ENCODE results near the gene CD163.
A peak's percentile ranks its signal among the peaks of the same experiment; 100 is the strongest.

CD163 gene

GRCh38 chr12:7472060-7472459 lies 31.5 kb downstream of the CD163 start:
- Histone ChIP-seq H3K4me3 (replicated peaks; ENCODE audit: insufficient read depth, low read length) (no peak overlapping the region), H3K27ac (replicated peaks) (no peak overlapping the region), H3K27me3 (ENCODE audit: insufficient read depth, poor library complexity, severe bottlenecking) (no peaks in the 10 kb centered on the region)
- DNase-seq (ENCODE audit: low read depth in 1 of 2, low spot score in 1 of 2) = no peak
- TF ChIP-seq POLR2AphosphoS5 (IDR thresholded peaks at IDR 0.05; ENCODE audit: low read depth) (no peak), REST (IDR thresholded peaks at IDR 0.05; ENCODE audit: insufficient replicate concordance, low read depth) (no peak), SPI1 (IDR thresholded peaks at IDR 0.05; ENCODE audit: borderline replicate concordance, low read depth) (no peak), GABPA (IDR thresholded peaks at IDR 0.05; ENCODE audit: low read depth) (no peak), CTCF (IDR thresholded peaks at IDR 0.05; ENCODE audit: insufficient read depth, low read length) (no peak)

- peak in 1 of 2 experiments; percentile 51 for DNase-seq (ENCODE audit: low read depth in 1 of 2, low spot score in 1 of 2)
- TF ChIP-seq CTCF (IDR thresholded peaks at IDR 0.05; ENCODE audit: insufficient read depth, low read length) (peak; percentile 79), SPI1 (IDR thresholded peaks at IDR 0.05; ENCODE audit: borderline replicate concordance, low read depth) (no peak)
- Histone ChIP-seq H3K4me3 (replicated peaks; ENCODE audit: insufficient read depth, low read length) (no peak overlapping the region), H3K27me3 (ENCODE audit: insufficient read depth, poor library complexity, severe bottlenecking) (no peaks in the 10 kb centered on the region), H3K27ac (replicated peaks) (no peak overlapping the region)
Observed at GRCh38 chr12:7460375-7461259, 43.0 kb downstream of the CD163 start.

GRCh38 chr12:7459973-7460372 lies 43.6 kb downstream of the CD163 start:
- H3K4me3 ChIP-seq (replicated peaks; ENCODE audit: insufficient read depth, low read length) = no peak overlapping the region
- no peak for DNase-seq (ENCODE audit: low read depth in 1 of 2, low spot score in 1 of 2)
- H3K27me3 ChIP-seq (ENCODE audit: insufficient read depth, poor library complexity, severe bottlenecking) = no peaks in the 10 kb centered on the region
- H3K27ac ChIP-seq (replicated peaks) = no peak overlapping the region
- no peak for TF ChIP-seq REST (IDR thresholded peaks at IDR 0.05; ENCODE audit: insufficient replicate concordance, low read depth)
- no peak for TF ChIP-seq GABPA (IDR thresholded peaks at IDR 0.05; ENCODE audit: low read depth)
- no peak for TF ChIP-seq SPI1 (IDR thresholded peaks at IDR 0.05; ENCODE audit: borderline replicate concordance, low read depth)
- TF ChIP-seq CTCF (IDR thresholded peaks at IDR 0.05; ENCODE audit: insufficient read depth, low read length) = no peak
- TF ChIP-seq POLR2AphosphoS5 (IDR thresholded peaks at IDR 0.05; ENCODE audit: low read depth) = no peak

Data from HL-60 (cell line).